PC-9 (cell line): ENCODE measurements around the gene EGFL8. TPM values are rescaled to one million over a fixed set of nuclear protein-coding genes. Genes with fewer than 3 reads are reported as not detected.
"Not testable (repeated sequence)": the region's sequence is repeated elsewhere in the genome, so short reads cannot be mapped to it uniquely, and the experiment has no call there.

Experiments used
- BruUV-seq: library from RNA; stranded (reverse); fragments of 400-500 nt; replicated peaks from 2 replicates; lab custom pipeline; 2021; lab: Mats Ljungman, UMichigan
- CTCF ChIA-PET: fragments of 300-600 bp; sonication (Branson Sonifier 250); formaldehyde crosslinking; loops from one replicate; lab custom pipeline; 2022; ENCODE audit warnings: antibody characterized with exemption; lab: Charles Lee
- POLR2A ChIA-PET: fragments of 300-600 bp; sonication (Branson Sonifier 250); formaldehyde crosslinking; loops from one replicate; lab custom pipeline; 2022; ENCODE audit warnings: antibody characterized with exemption; ENCODE audit not compliant: unreplicated experiment; lab: Charles Lee
- DNase-seq, 2 experiments: peaks; one replicate each; pipeline versions ENCODE4 v3.0.0 to v3.0.0-alpha.2; 2015 to 2022; ENCODE audit warnings: mixed read lengths in 1 of 2
- H2AFZ ChIP-seq: fragments of 200-600 bp; sonication (generic); 2 replicates; pipeline ENCODE4 v1.8.1; 2017; ENCODE audit warnings: antibody characterized with exemption
- H3F3A ChIP-seq: fragments of 200-600 bp; sonication (generic); 2 replicates; pipeline ENCODE4 v1.8.1; 2017; ENCODE audit warnings: antibody characterized with exemption, mild to moderate bottlenecking, low read depth; ENCODE audit not compliant: insufficient read depth
- H3K27ac ChIP-seq: fragments of 200-600 bp; sonication (generic); 2 replicates; pipeline ENCODE4 v1.6.1; 2016; ENCODE audit warnings: mixed run types
- H3K27me3 ChIP-seq: fragments of 200-600 bp; sonication (generic); 2 replicates; pipeline ENCODE4 v1.6.1; 2016; ENCODE audit warnings: low read depth, mixed run types; ENCODE audit not compliant: insufficient read depth
- H3K36me3 ChIP-seq: fragments of 200-600 bp; sonication (generic); 2 replicates; pipeline ENCODE4 v1.6.1; 2016; ENCODE audit warnings: low read depth, mixed run types
- H3K4me1 ChIP-seq: fragments of 200-600 bp; sonication (generic); replicated peaks from 2 replicates; pipeline ENCODE4 v1.6.1; 2016; ENCODE audit warnings: mixed run types; ENCODE audit not compliant: insufficient read depth
- H3K4me2 ChIP-seq: fragments of 200-600 bp; sonication (generic); 2 replicates; pipeline ENCODE4 v1.6.1; 2017; ENCODE audit warnings: mixed run types
- H3K4me3 ChIP-seq: fragments of 200-600 bp; sonication (generic); 2 replicates; pipeline ENCODE4 v1.6.1; 2016; ENCODE audit warnings: mixed run types
- H3K79me2 ChIP-seq: fragments of 200-600 bp; sonication (generic); 2 replicates; pipeline ENCODE4 v1.6.1; 2017; ENCODE audit warnings: low read depth, mixed run types
- H3K9me2 ChIP-seq: fragments of 200-600 bp; sonication (generic); 2 replicates; pipeline ENCODE4 v1.8.1; 2017; ENCODE audit warnings: mild to moderate bottlenecking; ENCODE audit not compliant: insufficient read depth
- H3K9me3 ChIP-seq: fragments of 200-600 bp; sonication (generic); 2 replicates; pipeline ENCODE4 v1.8.1; 2016; ENCODE audit warnings: low read depth; ENCODE audit not compliant: insufficient read depth
- H4K20me1 ChIP-seq: fragments of 200-600 bp; sonication (generic); 2 replicates; pipeline ENCODE4 v1.8.1; 2017; ENCODE audit not compliant: insufficient read depth
- CTCF ChIP-seq: fragments of 200-600 bp; sonication (generic); conservative IDR thresholded peaks from 2 replicates; pipeline ENCODE4 v1.6.1; 2017; ENCODE audit warnings: mixed run types, antibody characterized with exemption, mild to moderate bottlenecking, moderate library complexity
- EZH2 ChIP-seq: fragments of 200-600 bp; sonication (generic); IDR thresholded peaks from 2 replicates; pipeline ENCODE4 v1.8.0; 2017; ENCODE audit warnings: antibody characterized with exemption, low read depth
- intact Hi-C: fragments of 100-400 bp; cut with micrococcal nuclease; formaldehyde crosslinking; loops from one replicate; pipeline ENCODE4 v1.10.0; 2022; ENCODE audit not compliant: unreplicated experiment
- total RNA-seq: library from RNA; stranded (reverse); gene quantifications from 2 replicates; pipeline ENCODE4 v1.2.3, GENCODE V29; 2021

Gene EGFL8
- total RNA-seq, 1 experiment from 2014 or later = 26.0 TPM

GRCh38 chr6:32187009-32187709 lies 22.8 kb downstream of the EGFL8 start:
- H3K4me3 ChIP-seq = no peak overlapping the region
- no peak overlapping the region for H3K27ac ChIP-seq
- H3K4me1 ChIP-seq = peaks cover 7% of the 10 kb centered on the region; the same call in 1 of the 2 replicates
- no peak overlapping the region for H3K4me2 ChIP-seq
- H3K9me3 ChIP-seq = no peaks in the 10 kb centered on the region
- H3K9me2 ChIP-seq = no peaks in the 10 kb centered on the region
- peaks cover 10% of the 10 kb centered on the region for H3K36me3 ChIP-seq
- H4K20me1 ChIP-seq = no peaks in the 10 kb centered on the region
- H3K27me3 ChIP-seq = no peaks in the 10 kb centered on the region
- H3F3A ChIP-seq = peaks cover 14% of the 10 kb centered on the region; the same call in 1 of the 2 replicates
- no peak for DNase-seq
- H3K79me2 ChIP-seq = peaks cover 18% of the 10 kb centered on the region
- CTCF ChIA-PET = no interaction called here
- TF ChIP-seq CTCF (no peak), EZH2 (no peak)
- BruUV-seq = no TSS peak
- intact Hi-C loops = no loop called here
- no peak overlapping the region for H2AFZ ChIP-seq
- POLR2A ChIA-PET = no interaction called here

- CTCF ChIA-PET = interaction anchor here (0.6 kb wide), 1 partner anchor 1621 kb away, joined by 7 read pairs; no protein-coding TSS in a partner anchor
- Histone ChIP-seq H3K79me2 (peaks cover 18% of the 10 kb centered on the region), H3F3A (peaks cover 14% of the 10 kb centered on the region; the same call in 1 of the 2 replicates), H3K4me1 (peaks cover 13% of the 10 kb centered on the region), H3K4me2 (peak overlapping the region; percentile 95; the same call in 1 of the 2 replicates)
- DNase-seq, BruUV-seq, H3K4me3 ChIP-seq, intact Hi-C loops, POLR2A ChIA-PET, H2AFZ ChIP-seq, H4K20me1 ChIP-seq, H3K27me3 ChIP-seq, H3K9me2 ChIP-seq, H3K27ac ChIP-seq, H3K9me3 ChIP-seq, H3K36me3 ChIP-seq: not testable (repeated sequence)
Observed at GRCh38 chr6:32187725-32188380, 23.5 kb downstream of the EGFL8 start.

GRCh38 chr6:32188381-32189068 lies 24.1 kb downstream of the EGFL8 start:
- CTCF ChIA-PET = interaction anchor here (0.6 kb wide), 1 partner anchor 1621 kb away, joined by 7 read pairs; no protein-coding TSS in a partner anchor

More at GRCh38 chr6:32188381-32189068, 24.1 kb downstream of the EGFL8 start:
- no TSS peak for BruUV-seq
- no peak overlapping the region for H2AFZ ChIP-seq
- H3F3A ChIP-seq = peaks cover 10% of the 10 kb centered on the region; the same call in 1 of the 2 replicates
- H4K20me1 ChIP-seq = no peaks in the 10 kb centered on the region
- peak overlapping the region; percentile 95 for H3K4me2 ChIP-seq
- H3K27me3 ChIP-seq = no peaks in the 10 kb centered on the region
- no peaks in the 10 kb centered on the region for H3K9me2 ChIP-seq
- TF ChIP-seq CTCF = no peak
- no peak for TF ChIP-seq EZH2
- H3K4me1 ChIP-seq = peaks cover 14% of the 10 kb centered on the region
- DNase-seq = no peak
- no peaks in the 10 kb centered on the region for H3K9me3 ChIP-seq
- peaks cover 18% of the 10 kb centered on the region for H3K79me2 ChIP-seq
- POLR2A ChIA-PET = interaction anchor here (0.5 kb wide), 1 partner anchor 44 kb away, joined by 3 read pairs; no protein-coding TSS in a partner anchor
- intact Hi-C loops = no loop called here
- peaks cover 10% of the 10 kb centered on the region for H3K36me3 ChIP-seq
- peak overlapping the region; percentile 85 for H3K4me3 ChIP-seq
- no peak overlapping the region for H3K27ac ChIP-seq
